Activated CD4-positive, alpha-beta T cell treated with anti-CD3 and anti-CD28 coated beads for 24 hours (primary cell): Measurements from ENCODE around the gene LBHD1.
"Not testable (repeated sequence)": the region's sequence is repeated elsewhere in the genome, so short reads cannot be mapped to it uniquely, and the experiment has no call there.

ENCODE experiments used
- DNase-seq, 2 donors: peaks; one replicate each; pipeline ENCODE4 v3.0.0-alpha.2; 2020; ENCODE audit warnings: low read depth in 2 of 2

The LBHD1 gene

DNA sequence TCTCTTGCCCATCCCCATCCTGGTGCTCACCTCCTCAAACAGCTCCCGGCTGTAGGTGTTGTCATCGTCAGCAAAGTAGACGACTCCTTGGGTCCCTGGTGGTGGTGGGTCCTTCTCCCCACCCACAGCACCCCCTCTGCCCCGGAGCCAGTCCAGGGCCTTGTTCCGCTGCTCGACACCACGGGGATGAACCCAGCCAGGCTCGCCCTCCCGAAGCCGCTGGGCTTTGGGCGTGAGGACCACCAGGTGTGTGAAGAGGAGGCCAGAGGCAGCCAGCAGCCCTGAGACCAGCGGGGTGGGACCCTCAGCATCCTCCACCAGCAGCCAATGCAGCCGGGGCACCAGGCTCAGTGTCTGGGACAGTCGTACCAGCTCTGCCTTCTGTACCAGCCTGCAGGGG lies 55.1 kb downstream of the LBHD1 start:
- DNase-seq, result not testable (repeated sequence)

DNA sequence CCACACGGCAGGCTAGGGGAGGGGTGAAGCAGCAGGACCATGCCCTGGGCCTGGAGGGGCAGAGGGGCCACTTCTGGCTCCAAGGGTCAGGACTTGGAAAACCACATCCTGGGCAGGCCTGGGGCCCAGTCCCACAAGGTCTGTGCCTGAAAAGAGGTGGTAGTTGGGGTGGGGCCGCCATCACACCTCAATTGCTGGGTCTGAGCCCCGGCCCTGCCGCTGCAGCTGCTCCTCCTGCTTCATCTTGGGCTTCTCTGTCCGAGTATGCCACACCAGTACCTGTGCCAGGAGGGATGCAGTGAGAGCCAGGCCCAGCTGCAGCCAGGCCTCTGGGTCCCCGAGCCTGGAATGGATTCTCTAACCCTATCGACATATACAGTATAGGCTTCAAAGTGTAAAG lies 56.5 kb downstream of the LBHD1 start:
- no peak for DNase-seq

DNA sequence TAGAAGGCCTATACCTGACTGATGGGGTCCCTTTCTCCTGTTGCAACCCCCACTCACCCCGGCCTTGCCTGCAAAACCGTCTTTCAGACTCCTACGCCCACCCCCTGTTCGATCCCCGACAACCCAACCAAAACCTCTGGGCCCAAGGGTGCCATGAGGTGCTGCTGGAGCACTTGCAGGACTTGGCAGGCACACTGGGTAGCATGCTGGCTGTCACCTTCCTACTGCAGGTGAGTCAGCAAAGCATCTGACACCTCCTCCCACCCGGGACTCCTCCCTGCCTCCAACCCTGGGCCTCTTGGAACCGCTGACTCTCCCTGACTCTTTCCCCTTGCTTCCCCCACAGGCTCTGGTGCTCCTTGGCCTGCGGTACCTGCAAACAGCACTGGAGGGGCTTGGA lies 57.8 kb downstream of the LBHD1 start:
- DNase-seq, result peak; percentile 29 to 47

DNA sequence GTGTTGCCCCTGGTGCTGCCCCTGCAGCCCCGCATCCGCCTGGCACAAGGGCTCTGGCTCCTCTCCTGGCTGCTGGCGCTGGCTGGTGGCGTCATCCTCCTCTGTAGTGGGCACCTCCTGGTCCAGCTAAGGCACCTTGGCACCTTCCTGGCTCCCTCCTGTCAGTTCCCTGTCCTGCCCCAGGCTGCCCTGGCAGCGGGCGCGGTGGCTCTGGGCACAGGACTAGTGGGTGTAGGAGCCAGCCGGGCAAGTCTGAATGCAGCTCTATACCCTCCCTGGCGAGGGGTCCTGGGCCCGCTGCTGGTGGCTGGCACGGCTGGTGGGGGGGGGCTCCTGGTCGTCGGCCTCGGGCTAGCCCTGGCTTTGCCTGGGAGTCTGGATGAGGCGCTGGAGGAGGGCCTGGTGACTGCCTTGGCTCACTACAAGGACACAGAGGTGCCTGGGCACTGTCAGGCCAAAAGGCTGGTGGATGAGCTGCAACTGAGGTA lies 58.7 kb downstream of the LBHD1 start:
- no peak for DNase-seq
